Hypothalamus (tissue), 51 donors: ENCODE results near the gene SMIM32.
A peak's percentile ranks its signal among the peaks of the same experiment; 100 is the strongest.

ENCODE experiments used
- DNase-seq, 51 donors: peaks; one replicate each; lab custom pipeline; 2025; lab: John Stamatoyannopoulos, UW

The SMIM32 gene

DNA sequence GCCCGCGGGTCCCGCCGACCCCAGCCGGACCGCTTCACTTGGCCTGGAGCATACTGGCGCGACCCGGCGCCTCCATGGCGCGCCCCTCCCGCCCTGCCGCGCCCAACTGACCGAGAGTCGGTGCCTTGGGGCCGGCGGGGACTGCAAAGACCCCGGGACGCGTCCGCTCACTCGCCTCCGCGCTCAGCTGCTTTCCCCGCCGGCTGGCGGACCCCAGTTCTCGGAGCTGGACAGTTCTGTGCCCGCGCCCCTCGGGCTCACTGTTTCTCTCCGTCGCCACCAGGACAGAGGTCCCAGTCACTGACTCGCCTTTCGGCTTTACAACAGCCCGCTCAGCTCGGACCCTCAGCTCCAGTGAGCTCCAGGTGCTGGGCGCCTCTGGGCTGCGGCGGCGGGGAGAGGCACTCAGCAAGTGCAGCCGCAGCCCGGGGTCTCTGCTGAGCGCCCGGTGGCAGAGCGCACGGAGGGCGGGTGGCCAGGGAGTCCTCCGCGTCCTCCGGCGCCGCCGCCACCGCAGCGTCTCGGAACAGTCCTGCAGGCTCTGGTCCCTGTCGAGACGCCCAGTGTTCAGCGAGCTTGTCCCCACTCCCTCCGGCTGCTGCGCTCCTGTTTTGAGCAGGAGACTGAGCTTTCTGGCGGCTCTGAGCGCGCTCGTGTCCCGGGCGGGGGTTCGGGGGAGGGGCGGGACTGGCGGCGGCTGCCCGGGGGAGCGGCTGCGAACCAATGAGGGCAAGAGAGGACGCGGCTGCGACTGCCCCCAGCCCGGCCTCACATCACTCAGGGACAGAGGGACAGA is at the start of gene SMIM32:
Gene SMIM32 (minus strand): TSS at position 637 of the 796 bp plus-strand sequence. CDS start 638 bp downstream, outside the sequence.
- peak in 9 of 51 donors; percentile 10 to 37 (median 18) for DNase-seq

DNA sequence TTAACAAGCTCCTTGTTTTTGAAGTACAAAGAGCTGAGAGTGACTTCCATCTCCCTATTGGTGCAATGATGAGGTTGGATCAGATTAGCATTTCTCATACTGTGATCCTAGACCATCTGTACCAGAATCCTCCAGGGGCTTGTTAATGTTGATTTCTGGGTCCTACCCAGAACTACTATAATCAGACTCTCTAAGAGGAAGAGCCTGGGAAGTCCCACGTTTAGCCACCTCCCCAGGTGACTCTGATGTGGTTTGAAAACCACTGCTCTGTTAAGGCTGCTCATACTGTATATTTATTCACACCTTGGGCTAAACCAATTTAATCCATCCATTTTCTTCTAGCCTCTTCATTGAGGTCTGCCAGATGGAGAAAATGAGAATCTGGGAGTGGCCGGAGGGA is 49.6 kb upstream of the SMIM32 start:
- no peak for DNase-seq

GRCh38 chr5:136242136-136242535 is 49.2 kb upstream of the SMIM32 start:
- no peak for DNase-seq

DNA sequence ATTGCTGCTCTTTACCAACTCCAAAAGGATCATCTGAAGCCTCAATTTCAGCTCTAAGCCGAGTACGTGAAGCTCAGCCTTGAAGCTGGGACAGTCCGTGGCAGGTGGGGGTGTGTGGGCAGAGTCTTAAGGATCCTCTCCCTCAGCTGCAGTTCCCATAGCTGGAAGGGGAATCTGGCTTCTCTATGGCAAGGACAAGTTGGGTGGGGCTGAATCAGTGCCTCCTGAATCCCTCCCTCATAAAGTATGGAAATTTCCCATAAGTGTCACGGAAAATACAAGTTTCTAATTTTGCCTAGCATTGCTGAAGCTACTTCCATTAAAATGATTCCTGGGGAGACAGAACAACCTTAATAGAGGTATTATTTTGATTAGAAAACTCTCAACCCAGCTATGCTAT is 47.9 kb upstream of the SMIM32 start:
- no peak for DNase-seq

DNA sequence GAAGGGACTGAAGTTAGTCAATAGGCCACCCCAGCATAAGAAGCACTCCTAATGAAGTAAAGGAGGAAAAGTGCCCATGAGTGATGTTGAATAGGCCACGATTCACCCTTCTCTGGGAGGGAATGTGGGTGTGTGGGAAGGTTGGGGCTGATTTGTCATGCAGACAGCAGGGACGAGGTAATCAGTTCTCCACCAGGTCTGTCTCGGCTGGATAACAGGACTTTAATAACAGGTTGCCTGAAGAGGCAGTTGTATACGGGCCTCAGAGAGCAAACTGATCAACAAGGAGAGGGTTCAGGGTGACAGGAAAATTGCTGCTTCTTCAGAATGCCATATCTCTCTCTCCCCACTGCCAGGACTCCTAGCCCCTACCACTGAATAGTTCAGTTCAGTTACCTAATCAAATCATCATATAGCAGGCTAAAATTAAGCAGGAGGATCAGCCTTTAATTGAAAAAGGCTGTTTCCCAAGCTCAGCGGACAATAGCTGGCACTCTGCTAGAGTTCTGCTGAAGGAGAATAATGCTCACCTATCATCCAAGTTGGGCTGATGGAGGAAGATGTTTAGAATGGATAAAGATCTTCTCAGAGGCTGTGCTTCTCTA is 43.6 kb upstream of the SMIM32 start:
- DNase-seq: peak in 1 of 51 donors; percentile 19

GRCh38 chr5:136235321-136235720 is 42.4 kb upstream of the SMIM32 start:
- DNase-seq: no peak

- no peak for DNase-seq
Measured at GRCh38 chr5:136232316-136232715, 39.4 kb upstream of the SMIM32 start.

GRCh38 chr5:136230176-136230575 is 37.2 kb upstream of the SMIM32 start:
- no peak for DNase-seq

DNA sequence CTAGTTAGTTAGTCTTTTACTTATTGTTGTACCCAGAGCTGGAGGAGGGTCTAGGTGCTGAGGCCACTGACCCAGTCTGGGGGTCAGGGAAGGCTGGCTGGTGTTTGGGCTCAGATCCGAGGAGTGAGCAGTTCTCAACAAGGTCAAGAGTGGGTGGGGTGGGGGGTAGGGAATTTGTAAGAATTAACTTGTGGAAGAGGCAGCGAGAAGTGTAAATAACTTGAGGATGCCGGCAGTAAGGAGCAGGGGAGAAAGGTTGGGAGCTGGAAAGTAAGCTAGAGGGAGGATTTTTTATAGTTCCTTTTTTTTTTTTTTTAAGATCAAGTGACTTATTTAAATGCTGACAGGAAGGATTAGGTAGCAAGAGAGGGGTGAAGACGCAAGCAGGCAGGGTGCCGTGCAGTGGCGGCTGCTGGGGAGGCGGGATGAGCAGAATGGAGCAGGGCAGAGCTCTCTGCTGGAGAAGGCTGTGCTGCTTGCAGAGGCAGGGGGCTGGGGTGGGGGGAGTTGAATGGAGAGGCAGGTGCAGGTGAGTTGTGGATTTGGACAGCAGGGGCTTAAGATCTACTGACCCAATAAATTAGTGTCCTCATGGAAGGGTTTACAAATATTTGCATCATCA is 35.3 kb upstream of the SMIM32 start:
- no peak for DNase-seq

- DNase-seq: no peak
Measured at GRCh38 chr5:136226401-136226800, 33.4 kb upstream of the SMIM32 start.

- no peak for DNase-seq
Measured at GRCh38 chr5:136225796-136226195, 32.8 kb upstream of the SMIM32 start.

GRCh38 chr5:136222580-136223235 is 29.7 kb upstream of the SMIM32 start:
- DNase-seq: no peak

- DNase-seq: no peak
Measured at GRCh38 chr5:136221340-136221739, 28.4 kb upstream of the SMIM32 start.

- no peak for DNase-seq
Measured at GRCh38 chr5:136216230-136216629, 23.3 kb upstream of the SMIM32 start.

DNA sequence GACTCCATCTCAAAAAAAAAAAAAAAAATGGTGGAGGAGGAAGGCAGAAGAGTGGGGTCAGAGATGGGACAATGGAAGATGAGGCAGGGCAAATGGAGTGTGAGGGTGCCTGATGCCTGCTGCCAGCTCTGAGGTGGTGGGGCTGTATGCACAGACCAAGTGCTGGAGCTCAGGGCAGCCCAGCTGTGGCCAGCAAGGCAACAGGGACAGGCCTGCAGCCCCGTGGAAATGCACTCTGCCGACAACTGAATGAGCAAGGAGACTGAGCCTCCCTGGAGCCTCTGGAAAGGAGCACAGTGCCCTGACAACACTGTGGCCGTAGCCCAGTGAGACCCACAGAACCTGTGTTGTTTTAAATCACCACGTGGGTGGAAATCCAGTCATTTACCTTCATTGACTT is 22.9 kb upstream of the SMIM32 start:
- DNase-seq: no peak

GRCh38 chr5:136213919-136214493 is 21.0 kb upstream of the SMIM32 start:
- no peak for DNase-seq

DNA sequence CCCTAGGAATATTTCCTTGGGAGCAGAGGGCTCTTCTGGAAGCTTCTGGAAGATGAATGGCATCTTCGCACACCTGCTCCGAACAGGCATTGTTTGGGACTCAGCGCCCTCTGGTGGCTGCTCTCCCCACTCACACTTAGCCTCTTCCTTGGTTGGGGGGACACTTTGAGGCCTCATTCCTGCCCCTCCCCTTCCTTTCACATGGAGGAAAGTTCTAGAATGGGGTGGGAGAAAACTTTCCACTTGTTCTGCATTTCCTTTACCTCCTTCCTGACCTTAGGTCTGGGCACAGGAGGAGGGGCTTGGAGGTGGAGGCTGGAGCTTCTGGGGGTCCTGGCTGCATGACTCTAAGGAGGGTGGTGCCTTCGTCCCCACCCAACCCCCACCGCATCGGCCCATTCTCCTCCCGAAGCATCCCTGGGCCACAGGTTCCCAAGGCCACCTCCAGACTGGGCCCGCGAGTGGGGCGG is 19.3 kb upstream of the SMIM32 start:
- DNase-seq: peak in 33 of 51 donors; percentile 2 to 81 (median 22)

DNA sequence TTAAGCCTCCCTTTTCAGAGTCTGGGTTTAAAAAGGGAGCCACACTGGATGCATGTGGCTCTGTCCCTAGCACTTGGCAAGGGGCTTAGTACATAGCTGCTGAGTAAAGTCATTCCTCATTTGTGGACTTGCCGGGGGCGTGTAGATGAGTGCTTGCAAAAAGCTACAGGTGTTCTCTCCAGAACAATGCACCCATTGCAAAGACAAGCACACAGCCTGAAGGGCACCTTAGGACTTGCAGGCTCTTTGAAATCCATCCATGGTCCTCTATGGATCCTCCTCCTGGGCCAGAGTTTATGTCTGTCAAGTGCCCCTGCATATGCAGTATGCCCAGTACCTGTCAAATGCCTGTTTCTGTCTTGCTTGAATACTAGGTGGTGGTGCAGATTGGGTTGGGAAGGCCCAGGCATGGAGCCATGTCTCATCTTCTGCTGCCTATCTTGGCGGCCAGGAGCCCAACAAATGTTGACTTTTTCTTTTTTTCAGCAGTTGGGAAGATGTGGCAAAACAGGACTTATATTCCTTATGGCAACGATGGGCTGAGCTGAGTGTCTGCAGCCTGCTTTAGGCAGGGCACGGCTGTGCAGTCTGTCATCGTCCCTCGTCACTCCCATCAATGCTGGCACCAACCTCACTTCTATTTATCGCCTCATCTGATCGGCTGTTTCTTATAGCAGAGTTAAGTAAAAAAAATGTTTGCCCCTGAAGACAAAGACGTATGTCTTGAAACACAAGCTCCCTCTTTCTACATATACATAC is 18.5 kb upstream of the SMIM32 start:
- DNase-seq: no peak

DNA sequence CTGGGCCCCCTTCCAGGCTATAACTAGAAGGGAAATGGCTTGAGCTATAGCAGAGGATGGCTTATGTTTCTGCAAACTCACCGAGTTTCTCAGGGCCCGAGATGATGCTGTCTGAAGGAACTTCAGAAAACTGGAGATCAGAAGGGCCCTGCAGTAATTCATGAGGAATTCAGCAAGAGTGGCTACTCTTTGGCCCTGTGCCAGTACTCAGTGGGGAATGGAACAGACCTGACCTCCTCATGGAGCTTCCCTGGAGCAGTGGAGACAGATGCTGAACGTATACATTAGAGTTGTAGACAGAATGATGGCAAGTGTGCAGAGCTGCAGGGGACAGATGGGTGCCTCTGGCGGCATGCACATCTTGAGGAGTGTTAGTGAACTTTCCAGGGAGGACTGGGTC is 17.3 kb upstream of the SMIM32 start:
- no peak for DNase-seq

GRCh38 chr5:136209346-136209910 is 16.5 kb upstream of the SMIM32 start:
- no peak for DNase-seq
